B cell (primary cell): ENCODE data around the gene PIK3C2G. TPM values are rescaled to one million over a fixed set of nuclear protein-coding genes. Genes with fewer than 3 reads are reported as not detected.

ENCODE experiments used
- ATAC-seq: fragments of 200-7000 bp; cut with Tn5 transposase; one replicate; pipeline ENCODE4 v1.10.0; 2021; ENCODE audit warnings: low read depth, mild to moderate bottlenecking, moderate number of reproducible peaks, moderate library complexity
- CTCF ChIA-PET: fragments of 350-600 bp; sonication (Branson Sonifier 250); formaldehyde crosslinking; loops from one replicate; lab custom pipeline; 2021; ENCODE audit warnings: antibody characterized with exemption, inconsistent platforms; lab: Charles Lee
- POLR2A ChIA-PET: fragments of 350-600 bp; sonication (Branson Sonifier 250); formaldehyde crosslinking; loops from one replicate; lab custom pipeline; 2021; ENCODE audit warnings: antibody characterized with exemption; lab: Charles Lee
- DNase-seq: peaks from one replicate; pipeline ENCODE4 v3.0.0; 2013
- H2AFZ ChIP-seq: 2 replicates; pipeline ENCODE4 v1.6.1; 2012; ENCODE audit warnings: mild to moderate bottlenecking, low read depth, low read length; ENCODE audit not compliant: insufficient read depth, poor library complexity, severe bottlenecking
- H3K27ac ChIP-seq, 2 donors: 1 replicate in 1 of 2; 2 replicates in 1 of 2; pipeline ENCODE4 v1.5.1; 2012 to 2013; ENCODE audit warnings: low read length in 2 of 2, mild to moderate bottlenecking in 2 of 2, moderate library complexity in 1 of 2
- H3K27me3 ChIP-seq, 4 experiments: fragments of 200-600 bp in 1 of 4; sonication (generic) in 1 of 4; replicated peaks in 1 of 4; 1 replicate in 2 of 4; 2 replicates in 2 of 4; pipeline versions ENCODE4 v1.6.1 to v1.7.0; 2013 to 2016; ENCODE audit warnings: low read length in 3 of 4, mild to moderate bottlenecking in 2 of 4, mixed read lengths in 1 of 4, moderate library complexity in 1 of 4; ENCODE audit not compliant: insufficient read depth in 4 of 4, control insufficient read depth in 3 of 4; ENCODE audit errors: control extremely low read depth in 1 of 4
- H3K36me3 ChIP-seq, 2 experiments: replicated peaks in 1 of 2; 1 replicate in 1 of 2; 2 replicates in 1 of 2; pipeline versions ENCODE4 v1.6.1 to v1.7.1; 2013; ENCODE audit warnings: low read length in 1 of 2; ENCODE audit not compliant: insufficient read depth in 2 of 2, control insufficient read depth in 1 of 2; ENCODE audit errors: control extremely low read depth in 1 of 2, extremely low read depth in 1 of 2
- H3K4me1 ChIP-seq, 2 donors: fragments of 200-600 bp in 1 of 2; sonication (generic) in 1 of 2; 1 replicate in 1 of 2; 2 replicates in 1 of 2; pipeline versions ENCODE4 v1.5.1 to v1.6.1; 2013 to 2017; ENCODE audit warnings: low read length in 2 of 2; ENCODE audit not compliant: control insufficient read depth in 2 of 2, insufficient read depth in 2 of 2
- H3K4me2 ChIP-seq: replicated peaks from 2 replicates; pipeline ENCODE3; 2012; ENCODE audit warnings: mild to moderate bottlenecking, low read depth, low read length; ENCODE audit not compliant: poor library complexity, severe bottlenecking
- H3K4me3 ChIP-seq, 5 experiments: fragments of 200-600 bp in 1 of 5; sonication (generic) in 1 of 5; 1 replicate in 3 of 5; 2 replicates in 2 of 5; pipeline versions ENCODE4 v1.5.1 to v1.7.0; 2011 to 2016; ENCODE audit warnings: low read length in 4 of 5, mild to moderate bottlenecking in 4 of 5, low read depth in 2 of 5, control low read depth in 1 of 5, moderate library complexity in 1 of 5; ENCODE audit not compliant: insufficient read depth in 1 of 5; ENCODE audit errors: control extremely low read depth in 1 of 5, extremely low read depth in 1 of 5
- H3K79me2 ChIP-seq: fragments of 200-600 bp; sonication (generic); one replicate; pipeline ENCODE4 v1.6.0; 2016; ENCODE audit warnings: low read length; ENCODE audit not compliant: control insufficient read depth, insufficient read depth
- H3K9ac ChIP-seq: fragments of 200-600 bp; sonication (generic); 2 replicates; pipeline ENCODE4 v1.6.1; 2017; ENCODE audit warnings: mild to moderate bottlenecking, low read length, moderate library complexity
- H3K9me3 ChIP-seq, 3 donors: one replicate each; pipeline versions ENCODE4 v1.6.1 to v1.7.1; 2013; ENCODE audit warnings: low read length in 2 of 3; ENCODE audit not compliant: control insufficient read depth in 2 of 3, insufficient read depth in 1 of 3; ENCODE audit errors: control extremely low read depth in 1 of 3
- H4K20me1 ChIP-seq: 2 replicates; pipeline ENCODE4 v1.6.0; 2012; ENCODE audit warnings: mild to moderate bottlenecking, low read length; ENCODE audit not compliant: insufficient read depth, control insufficient read depth, poor library complexity, severe bottlenecking
- H3K27ac Mint-ChIP-seq: one replicate; pipeline ENCODE4 v1.8.0; 2021; ENCODE audit warnings: mixed read lengths
- H3K27me3 Mint-ChIP-seq: one replicate; pipeline ENCODE4 v1.8.0; 2021; ENCODE audit warnings: mixed read lengths
- H3K4me1 Mint-ChIP-seq: one replicate; pipeline ENCODE4 v1.8.0; 2021; ENCODE audit warnings: mixed read lengths
- H3K4me3 Mint-ChIP-seq: one replicate; pipeline ENCODE4 v1.8.0; 2021; ENCODE audit warnings: mixed read lengths
- H3K9me3 Mint-ChIP-seq: one replicate; pipeline ENCODE4 v1.8.0; 2022; ENCODE audit warnings: mixed read lengths; ENCODE audit not compliant: insufficient read depth
- EZH2 ChIP-seq: IDR thresholded peaks from 2 replicates; pipeline ENCODE4 v1.6.1; 2012; ENCODE audit warnings: borderline replicate concordance, low read depth, mild to moderate bottlenecking, moderate library complexity, low read length; ENCODE audit not compliant: insufficient read depth, poor library complexity, severe bottlenecking
- WGBS: methylation state at CpG from one replicate; pipeline ENCODE4 v1.1.5; 2013; ENCODE audit warnings: missing lambda C conversion rate; ENCODE audit not compliant: insufficient coverage; 5-methylcytosine and 5-hydroxymethylcytosine counted together
- intact Hi-C: fragments of 100-400 bp; cut with micrococcal nuclease; formaldehyde crosslinking; loops from one replicate; pipeline ENCODE4 v1.10.0; 2022
- polyA plus RNA-seq: library from polyadenylated mRNA; depleted of rRNA; stranded (reverse); fragments of >200 nt; gene quantifications from 2 replicates; pipeline ENCODE4 v1.2.3, GENCODE V29; 2012
- total RNA-seq, 2 donors: library from RNA; stranded (reverse); fragments of 120-200 nt in 1 of 2; gene quantifications; 1 replicate in 1 of 2; 2 replicates in 1 of 2; pipeline versions ENCODE4 v1.2.3 to v1.2.4, GENCODE V29; 2013 to 2022
- TF ChIP-seq, protein P1 (sequence below): fragments of 200-600 bp; IDR thresholded peaks from one replicate; pipeline ENCODE4 v1.8.0; 2022; ENCODE audit warnings: antibody characterized with exemption, mild to moderate bottlenecking

The PIK3C2G gene
- total and polyA plus RNA-seq, 2 donors (not counting 1 experiment from before 2014, with no cell fraction given): not detected

DNA sequence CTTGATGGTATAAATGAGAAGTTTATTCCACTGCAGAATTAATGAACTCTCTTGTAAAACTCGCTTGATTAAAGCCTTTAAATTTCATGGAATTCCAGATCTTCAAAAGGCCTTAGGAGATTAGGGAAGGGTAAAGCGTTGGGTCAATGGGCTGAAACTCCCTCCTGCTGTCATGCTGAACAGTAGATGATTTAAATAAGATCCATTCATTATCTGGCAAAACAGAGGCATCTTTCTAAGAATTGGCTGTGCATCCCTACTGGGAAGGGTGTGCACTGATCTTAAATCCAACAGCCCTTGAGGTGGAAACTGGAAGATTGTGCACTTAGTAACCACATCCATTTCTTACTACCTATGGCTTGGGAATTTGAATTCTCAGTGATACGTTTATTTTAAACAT lies 420.5 kb downstream of the PIK3C2G start:
- ChIA-PET POLR2A (no interaction called here), CTCF (no interaction called here)
- Histone ChIP-seq H3K4me3 (no peak overlapping the region), H3K27ac (no peak overlapping the region), H3K4me2 (no peak overlapping the region), H3K9ac (no peak overlapping the region), H3K36me3 (no peaks in the 10 kb centered on the region), H3K27me3 (no peaks in the 10 kb centered on the region), H2AFZ (no peak overlapping the region), H3K79me2 (no peaks in the 10 kb centered on the region), H3K4me1 (no peaks in the 10 kb centered on the region), H3K9me3 (no peaks in the 10 kb centered on the region), H4K20me1 (no peaks in the 10 kb centered on the region)
- H3K27ac Mint-ChIP-seq: no peak overlapping the region
- no peak for DNase-seq
- intact Hi-C loops: no loop called here
- no peaks in the 10 kb centered on the region for H3K27me3 Mint-ChIP-seq
- TF ChIP-seq, protein P1, sequence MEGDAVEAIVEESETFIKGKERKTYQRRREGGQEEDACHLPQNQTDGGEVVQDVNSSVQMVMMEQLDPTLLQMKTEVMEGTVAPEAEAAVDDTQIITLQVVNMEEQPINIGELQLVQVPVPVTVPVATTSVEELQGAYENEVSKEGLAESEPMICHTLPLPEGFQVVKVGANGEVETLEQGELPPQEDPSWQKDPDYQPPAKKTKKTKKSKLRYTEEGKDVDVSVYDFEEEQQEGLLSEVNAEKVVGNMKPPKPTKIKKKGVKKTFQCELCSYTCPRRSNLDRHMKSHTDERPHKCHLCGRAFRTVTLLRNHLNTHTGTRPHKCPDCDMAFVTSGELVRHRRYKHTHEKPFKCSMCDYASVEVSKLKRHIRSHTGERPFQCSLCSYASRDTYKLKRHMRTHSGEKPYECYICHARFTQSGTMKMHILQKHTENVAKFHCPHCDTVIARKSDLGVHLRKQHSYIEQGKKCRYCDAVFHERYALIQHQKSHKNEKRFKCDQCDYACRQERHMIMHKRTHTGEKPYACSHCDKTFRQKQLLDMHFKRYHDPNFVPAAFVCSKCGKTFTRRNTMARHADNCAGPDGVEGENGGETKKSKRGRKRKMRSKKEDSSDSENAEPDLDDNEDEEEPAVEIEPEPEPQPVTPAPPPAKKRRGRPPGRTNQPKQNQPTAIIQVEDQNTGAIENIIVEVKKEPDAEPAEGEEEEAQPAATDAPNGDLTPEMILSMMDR: no peak
- no peak for TF ChIP-seq EZH2
- no peak overlapping the region for H3K4me3 Mint-ChIP-seq
- no peaks in the 10 kb centered on the region for H3K9me3 Mint-ChIP-seq
- WGBS: no CpG with 5 or more reads among the region's 3 CpGs
- no peaks in the 10 kb centered on the region for H3K4me1 Mint-ChIP-seq
- no peak for ATAC-seq

DNA sequence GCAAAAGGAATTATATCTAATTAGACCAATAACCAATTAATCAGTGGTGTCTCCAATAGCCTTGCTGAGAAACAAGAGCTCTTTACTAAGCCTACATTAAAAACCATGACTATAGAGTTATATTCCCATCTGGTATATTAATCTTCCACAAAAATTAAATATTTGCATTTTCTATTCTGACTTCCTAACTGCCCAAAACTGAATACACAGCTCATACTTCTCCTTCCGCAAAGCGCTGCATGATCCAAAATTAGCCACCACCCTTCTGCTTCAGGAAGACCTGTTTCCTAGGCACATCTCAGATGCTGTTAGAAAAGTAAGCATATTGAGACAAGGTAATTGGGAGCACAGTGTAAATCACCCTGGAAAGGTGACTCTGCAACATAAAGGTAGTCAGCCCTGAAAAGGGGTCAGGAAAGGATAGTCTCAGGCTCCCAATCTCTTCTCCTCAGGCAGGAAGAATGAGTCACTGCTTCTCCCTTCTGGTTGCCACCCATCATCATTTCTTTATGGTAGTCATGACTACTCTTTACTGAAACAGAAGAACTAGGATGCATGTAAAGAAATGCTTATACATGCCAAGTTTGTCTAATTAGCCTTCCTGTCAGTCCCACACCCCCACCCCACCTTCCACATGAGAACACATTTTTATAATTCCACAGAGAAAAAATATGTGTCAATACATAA lies 422.2 kb downstream of the PIK3C2G start:
- CTCF ChIA-PET: no interaction called here
- POLR2A ChIA-PET: no interaction called here
- no peaks in the 10 kb centered on the region for H3K9me3 ChIP-seq
- ATAC-seq (no peak), DNase-seq (no peak)
- Mint-ChIP-seq H3K27ac (no peak overlapping the region), H3K4me3 (no peak overlapping the region), H3K27me3 (no peaks in the 10 kb centered on the region), H3K9me3 (no peaks in the 10 kb centered on the region), H3K4me1 (no peaks in the 10 kb centered on the region)
- H3K4me3 ChIP-seq: no peak overlapping the region
- H3K4me2 ChIP-seq: no peak overlapping the region
- WGBS: no CpG with 5 or more reads among the region's 2 CpGs
- H3K27me3 ChIP-seq: no peaks in the 10 kb centered on the region
- intact Hi-C loops: no loop called here
- no peak overlapping the region for H3K9ac ChIP-seq
- H3K27ac ChIP-seq: no peak overlapping the region
- H3K4me1 ChIP-seq: no peaks in the 10 kb centered on the region
- H4K20me1 ChIP-seq: no peaks in the 10 kb centered on the region
- no peaks in the 10 kb centered on the region for H3K36me3 ChIP-seq
- TF ChIP-seq EZH2: no peak
- H3K79me2 ChIP-seq: no peaks in the 10 kb centered on the region
- H2AFZ ChIP-seq: no peak overlapping the region
